Natural killer cell (primary cell): ENCODE results near the gene PLG. TPM values are rescaled to one million over a fixed set of nuclear protein-coding genes. Genes with fewer than 3 reads are reported as not detected.

Source experiments
- ATAC-seq, 3 donors: fragments of 150-1000 bp in 2 of 3; fragments of 200-7000 bp in 1 of 3; cut with Tn5 transposase; 1 replicate in 1 of 3; 2 replicates in 2 of 3; pipeline ENCODE4 v1.10.0; 2021; ENCODE audit warnings: mild to moderate bottlenecking in 2 of 3, moderate library complexity in 2 of 3
- DNase-seq, 2 donors: peaks; one replicate each; pipeline versions ENCODE4 v3.0.0 to v3.0.0-alpha.2; 2013 to 2021; ENCODE audit warnings: mixed read lengths in 1 of 2
- H3K27ac ChIP-seq: one replicate; pipeline ENCODE4 v1.5.1; 2013; ENCODE audit warnings: mild to moderate bottlenecking, low read length
- H3K27me3 ChIP-seq: one replicate; pipeline ENCODE4 v1.6.1; 2013; ENCODE audit warnings: low read length; ENCODE audit not compliant: control insufficient read depth, insufficient read depth
- H3K36me3 ChIP-seq: one replicate; pipeline ENCODE4 v1.6.1; 2013; ENCODE audit warnings: low read length; ENCODE audit not compliant: control insufficient read depth, insufficient read depth
- H3K4me1 ChIP-seq: one replicate; pipeline ENCODE4 v1.6.1; 2013; ENCODE audit warnings: low read length; ENCODE audit not compliant: control insufficient read depth, insufficient read depth
- H3K4me3 ChIP-seq: one replicate; pipeline ENCODE4 v1.5.1; 2013; ENCODE audit warnings: low read length
- H3K9me3 ChIP-seq: one replicate; pipeline ENCODE4 v1.6.1; 2013; ENCODE audit warnings: low read length; ENCODE audit not compliant: control insufficient read depth, insufficient read depth
- H3K27ac Mint-ChIP-seq, 2 donors: one replicate each; pipeline ENCODE4 v1.8.0; 2022; ENCODE audit warnings: mild to moderate bottlenecking in 2 of 2, mixed read lengths in 2 of 2, moderate library complexity in 1 of 2
- H3K27me3 Mint-ChIP-seq, 2 donors: one replicate each; pipeline ENCODE4 v1.8.0; 2022; ENCODE audit warnings: low read depth in 2 of 2, mixed read lengths in 2 of 2
- H3K36me3 Mint-ChIP-seq: one replicate; pipeline ENCODE4 v1.8.0; 2022; ENCODE audit warnings: mixed read lengths
- H3K4me1 Mint-ChIP-seq, 2 donors: one replicate each; pipeline ENCODE4 v1.8.0; 2022; ENCODE audit warnings: mixed read lengths in 2 of 2
- H3K4me3 Mint-ChIP-seq: one replicate; pipeline ENCODE4 v1.8.0; 2022; ENCODE audit warnings: mild to moderate bottlenecking, moderate library complexity, mixed read lengths
- H3K9me3 Mint-ChIP-seq, 2 donors: one replicate each; pipeline ENCODE4 v1.8.0; 2022; ENCODE audit warnings: mixed read lengths in 2 of 2
- WGBS: methylation state at CpG from one replicate; pipeline ENCODE4 v1.1.7; 2013; ENCODE audit warnings: missing lambda C conversion rate; ENCODE audit not compliant: insufficient coverage; 5-methylcytosine and 5-hydroxymethylcytosine counted together
- intact Hi-C: fragments of 100-400 bp; cut with micrococcal nuclease; formaldehyde crosslinking; loops from one replicate; pipeline ENCODE4 v1.14.2; 2022
- total RNA-seq, 4 donors: library from RNA; stranded (reverse); fragments of 120-200 nt in 1 of 4; gene quantifications; one replicate each; pipeline versions ENCODE4 v1.2.3 to v1.2.4, GENCODE V29; 2013 to 2022
- TF ChIP-seq, protein P1 (sequence below): fragments of 200-600 bp; IDR thresholded peaks from one replicate; pipeline ENCODE4 v1.8.0; 2022; ENCODE audit warnings: antibody characterized with exemption

PLG gene
- total RNA-seq, 3 donors from 2014 or later (not counting 1 experiment from before 2014, with no cell fraction given), result not detected

- 87% methylated on average over 5 of the region's 5 CpGs for WGBS
- H3K27me3 Mint-ChIP-seq, result peaks cover 6 to 7% of the 10 kb centered on the region in 2 donors
Measured at GRCh38 chr6:160714731-160715316, 12.8 kb downstream of the PLG start.

GRCh38 chr6:160730911-160731310 lies 28.9 kb downstream of the PLG start:
- Mint-ChIP-seq H3K9me3 (no peaks in the 10 kb centered on the region), H3K27ac (no peak overlapping the region), H3K4me3 (no peak overlapping the region), H3K27me3 (peaks cover 0 to 3% of the 10 kb centered on the region in 2 donors), H3K4me1 (no peaks in the 10 kb centered on the region), H3K36me3 (no peaks in the 10 kb centered on the region)
- no peaks in the 10 kb centered on the region for H3K27me3 ChIP-seq
- H3K27ac ChIP-seq, result no peak overlapping the region
- DNase-seq (no peak), ATAC-seq (no peak)
- intact Hi-C loops, result no loop called here
- H3K9me3 ChIP-seq, result no peaks in the 10 kb centered on the region
- no peaks in the 10 kb centered on the region for H3K4me1 ChIP-seq
- no peaks in the 10 kb centered on the region for H3K36me3 ChIP-seq
- TF ChIP-seq, protein P1, sequence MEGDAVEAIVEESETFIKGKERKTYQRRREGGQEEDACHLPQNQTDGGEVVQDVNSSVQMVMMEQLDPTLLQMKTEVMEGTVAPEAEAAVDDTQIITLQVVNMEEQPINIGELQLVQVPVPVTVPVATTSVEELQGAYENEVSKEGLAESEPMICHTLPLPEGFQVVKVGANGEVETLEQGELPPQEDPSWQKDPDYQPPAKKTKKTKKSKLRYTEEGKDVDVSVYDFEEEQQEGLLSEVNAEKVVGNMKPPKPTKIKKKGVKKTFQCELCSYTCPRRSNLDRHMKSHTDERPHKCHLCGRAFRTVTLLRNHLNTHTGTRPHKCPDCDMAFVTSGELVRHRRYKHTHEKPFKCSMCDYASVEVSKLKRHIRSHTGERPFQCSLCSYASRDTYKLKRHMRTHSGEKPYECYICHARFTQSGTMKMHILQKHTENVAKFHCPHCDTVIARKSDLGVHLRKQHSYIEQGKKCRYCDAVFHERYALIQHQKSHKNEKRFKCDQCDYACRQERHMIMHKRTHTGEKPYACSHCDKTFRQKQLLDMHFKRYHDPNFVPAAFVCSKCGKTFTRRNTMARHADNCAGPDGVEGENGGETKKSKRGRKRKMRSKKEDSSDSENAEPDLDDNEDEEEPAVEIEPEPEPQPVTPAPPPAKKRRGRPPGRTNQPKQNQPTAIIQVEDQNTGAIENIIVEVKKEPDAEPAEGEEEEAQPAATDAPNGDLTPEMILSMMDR, result no peak
- 54% methylated on average over 6 of the region's 6 CpGs for WGBS
- H3K4me3 ChIP-seq, result no peak overlapping the region

More at GRCh38 chr6:160714731-160715316, 12.8 kb downstream of the PLG start:
- TF ChIP-seq, protein P1, result no peak
- H3K27ac Mint-ChIP-seq, result no peak overlapping the region
- peaks cover 2% of the 10 kb centered on the region for H3K27me3 ChIP-seq
- H3K36me3 ChIP-seq, result no peaks in the 10 kb centered on the region
- H3K9me3 Mint-ChIP-seq, result no peaks in the 10 kb centered on the region
- intact Hi-C loops, result no loop called here
- H3K4me3 Mint-ChIP-seq, result no peak overlapping the region
- H3K27ac ChIP-seq, result no peak overlapping the region
- H3K4me1 ChIP-seq, result no peaks in the 10 kb centered on the region
- no peak for ATAC-seq
- H3K4me1 Mint-ChIP-seq, result no peaks in the 10 kb centered on the region
- no peak for DNase-seq
- H3K36me3 Mint-ChIP-seq, result no peaks in the 10 kb centered on the region
- H3K9me3 ChIP-seq, result no peaks in the 10 kb centered on the region
- H3K4me3 ChIP-seq, result no peak overlapping the region

GRCh38 chr6:160733050-160733646 lies 31.1 kb downstream of the PLG start:
- 22% methylated on average over 7 of the region's 8 CpGs for WGBS
- DNase-seq, result peak in 1 of 2 donors; percentile 60
- H3K9me3 Mint-ChIP-seq, result no peaks in the 10 kb centered on the region
- ATAC-seq, result peak; percentile 54 to 67 (median 58)
- no peak overlapping the region for H3K27ac Mint-ChIP-seq
- Histone ChIP-seq H3K4me3 (no peak overlapping the region), H3K9me3 (no peaks in the 10 kb centered on the region), H3K27me3 (no peaks in the 10 kb centered on the region), H3K27ac (no peak overlapping the region), H3K4me1 (no peaks in the 10 kb centered on the region), H3K36me3 (no peaks in the 10 kb centered on the region)
- TF ChIP-seq, protein P1, result peak; percentile 28
- H3K4me3 Mint-ChIP-seq, result no peak overlapping the region
- intact Hi-C loops, result loop anchor here (1.0 kb wide), 1 partner anchor 641 kb away; no protein-coding TSS in a partner anchor
- no peaks in the 10 kb centered on the region for H3K4me1 Mint-ChIP-seq
- no peaks in the 10 kb centered on the region for H3K36me3 Mint-ChIP-seq
- peaks cover 0 to 3% of the 10 kb centered on the region in 2 donors for H3K27me3 Mint-ChIP-seq
